Testis (tissue), 2 donors: ENCODE results near the gene AMY1A.
"Not testable (repeated sequence)": the region's sequence is repeated elsewhere in the genome, so short reads cannot be mapped to it uniquely, and the experiment has no call there.

Experiments
- POLR2A ChIP-seq: fragments of 450-650 bp; IDR thresholded peaks from one replicate; pipeline ENCODE4 v1.6.1; 2017; ENCODE audit warnings: antibody characterized with exemption, mild to moderate bottlenecking, moderate library complexity
- TF ChIP-seq, protein P1 (sequence below), 3 experiments: fragments of 450-650 bp in 2 of 3; fragments of 200-600 bp in 1 of 3; sonication (generic) in 1 of 3; IDR thresholded peaks; one replicate each; pipeline ENCODE4 v1.5.1; 2016 to 2019; ENCODE audit warnings: antibody characterized with exemption in 3 of 3, mild to moderate bottlenecking in 2 of 3, moderate library complexity in 1 of 3

DNA sequence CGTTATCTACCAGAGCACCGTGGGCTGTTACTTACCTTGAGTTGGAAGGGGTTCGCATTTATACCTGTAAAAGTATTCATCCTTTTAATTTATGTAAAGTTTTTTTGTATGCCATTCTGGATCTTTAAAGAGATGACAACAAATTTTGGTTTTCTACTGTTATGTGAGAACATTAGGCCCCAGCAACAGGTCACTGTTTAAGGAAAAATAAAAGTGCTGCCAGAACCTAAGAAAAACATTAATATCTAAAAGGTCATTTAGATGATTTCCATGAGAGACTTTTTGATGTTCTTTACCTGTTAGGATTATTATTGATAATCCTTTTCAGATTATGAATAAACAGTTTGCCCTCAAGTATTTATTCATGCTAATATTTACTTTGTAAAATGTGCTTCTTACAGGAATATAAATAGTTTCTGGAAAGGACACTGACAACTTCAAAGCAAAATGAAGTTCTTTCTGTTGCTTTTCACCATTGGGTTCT lies 38.5 kb upstream of the AMY1A start, which contains the start of gene AMY2A:
- TF ChIP-seq, protein P1, sequence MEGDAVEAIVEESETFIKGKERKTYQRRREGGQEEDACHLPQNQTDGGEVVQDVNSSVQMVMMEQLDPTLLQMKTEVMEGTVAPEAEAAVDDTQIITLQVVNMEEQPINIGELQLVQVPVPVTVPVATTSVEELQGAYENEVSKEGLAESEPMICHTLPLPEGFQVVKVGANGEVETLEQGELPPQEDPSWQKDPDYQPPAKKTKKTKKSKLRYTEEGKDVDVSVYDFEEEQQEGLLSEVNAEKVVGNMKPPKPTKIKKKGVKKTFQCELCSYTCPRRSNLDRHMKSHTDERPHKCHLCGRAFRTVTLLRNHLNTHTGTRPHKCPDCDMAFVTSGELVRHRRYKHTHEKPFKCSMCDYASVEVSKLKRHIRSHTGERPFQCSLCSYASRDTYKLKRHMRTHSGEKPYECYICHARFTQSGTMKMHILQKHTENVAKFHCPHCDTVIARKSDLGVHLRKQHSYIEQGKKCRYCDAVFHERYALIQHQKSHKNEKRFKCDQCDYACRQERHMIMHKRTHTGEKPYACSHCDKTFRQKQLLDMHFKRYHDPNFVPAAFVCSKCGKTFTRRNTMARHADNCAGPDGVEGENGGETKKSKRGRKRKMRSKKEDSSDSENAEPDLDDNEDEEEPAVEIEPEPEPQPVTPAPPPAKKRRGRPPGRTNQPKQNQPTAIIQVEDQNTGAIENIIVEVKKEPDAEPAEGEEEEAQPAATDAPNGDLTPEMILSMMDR (IDR thresholded peaks at IDR 0.05), result not testable (repeated sequence)
- TF ChIP-seq POLR2A, result not testable (repeated sequence)
